Gastroesophageal sphincter (tissue), 4 donors: Measurements from ENCODE around the gene LRBA. TPM values are rescaled to one million over a fixed set of nuclear protein-coding genes. Genes with fewer than 3 reads are reported as not detected.

ENCODE experiments used
- ATAC-seq: fragments of 150-250 bp; one replicate; pipeline ENCODE4 v1.9.1; 2016; ENCODE audit warnings: mild to moderate bottlenecking, moderate library complexity
- H3K27ac ChIP-seq, 4 donors: fragments of 200-600 bp; sonication (generic) in 3 of 4; 1 replicate in 3 of 4; 2 replicates in 1 of 4; pipeline ENCODE4 v1.5.1; 2016 to 2019
- H3K27me3 ChIP-seq: fragments of 200-600 bp; sonication (generic); one replicate; pipeline ENCODE4 v1.5.1; 2019
- H3K36me3 ChIP-seq, 2 donors: fragments of 200-600 bp; sonication (generic); one replicate each; pipeline ENCODE4 v1.5.1; 2019; ENCODE audit warnings: control low read depth in 1 of 2
- H3K4me1 ChIP-seq, 3 donors: fragments of 200-600 bp; sonication (generic); 1 replicate in 2 of 3; 2 replicates in 1 of 3; pipeline ENCODE4 v1.5.1; 2016 to 2019; ENCODE audit warnings: control low read depth in 2 of 3
- H3K4me3 ChIP-seq, 2 donors: fragments of 200-600 bp; sonication (generic); one replicate each; pipeline ENCODE4 v1.5.1; 2019; ENCODE audit warnings: mild to moderate bottlenecking in 1 of 2, moderate library complexity in 1 of 2
- H3K9me3 ChIP-seq, 3 donors: fragments of 200-600 bp; sonication (generic); one replicate each; pipeline ENCODE4 v1.5.1; 2017 to 2019; ENCODE audit warnings: control low read depth in 2 of 3
- EP300 ChIP-seq: sonication (generic); formaldehyde crosslinking; IDR thresholded peaks from one replicate; pipeline ENCODE4 v1.6.1; 2017; ENCODE audit warnings: antibody characterized with exemption, mild to moderate bottlenecking
- POLR2A ChIP-seq, 2 donors: fragments of 450-650 bp; IDR thresholded peaks; one replicate each; pipeline ENCODE4 v1.6.1; 2017; ENCODE audit warnings: antibody characterized with exemption in 2 of 2, mild to moderate bottlenecking in 2 of 2, moderate library complexity in 1 of 2
- POLR2AphosphoS5 ChIP-seq: sonication (generic); formaldehyde crosslinking; IDR thresholded peaks from one replicate; pipeline ENCODE4 v1.6.1; 2017; ENCODE audit warnings: antibody characterized with exemption
- WGBS, 2 donors: methylation state at CpG; one replicate each; pipeline ENCODE4 v1.1.5; 2018; ENCODE audit warnings: low coverage in 1 of 2; 5-methylcytosine and 5-hydroxymethylcytosine counted together
- total RNA-seq, 4 donors: library from RNA; depleted of rRNA; stranded (reverse); fragments of >200 nt; gene quantifications; one replicate each; pipeline ENCODE4 v1.1.0, GENCODE V29; 2016
- TF ChIP-seq, protein P1 (sequence below), 4 experiments: fragments of 200-600 bp in 2 of 4; fragments of 450-650 bp in 2 of 4; sonication (generic) in 1 of 4; IDR thresholded peaks; one replicate each; pipeline ENCODE4 v1.5.1; 2017 to 2019; ENCODE audit warnings: antibody characterized with exemption in 4 of 4, mild to moderate bottlenecking in 2 of 4, moderate library complexity in 2 of 4

Gene LRBA
- total RNA-seq, 4 donors from 2014 or later = 18.4 to 35.0 (median 23.2) TPM

DNA sequence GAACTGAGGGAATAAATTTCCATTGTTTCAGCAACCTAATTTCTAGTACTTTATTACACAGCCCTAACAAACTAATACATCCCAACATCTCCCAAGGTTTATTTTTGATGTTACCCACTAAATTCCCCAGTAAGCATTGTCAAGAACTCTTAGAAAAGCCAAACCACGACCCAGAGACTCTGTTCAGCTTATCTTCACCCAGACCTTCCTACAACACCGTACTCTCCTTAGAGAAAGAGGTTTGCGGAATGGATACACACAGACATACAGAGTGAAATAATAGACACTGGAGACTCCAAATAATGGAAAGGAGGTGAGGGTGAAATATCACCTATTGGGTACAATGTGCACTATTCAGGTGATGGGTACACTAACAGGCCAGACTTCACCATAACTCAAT, 75.6 kb downstream of the LRBA start:
- 97 to 100% methylated on average over 3 of the region's 3 CpGs for WGBS, 2 donors
- peaks cover 0 to 3% (median 0%) of the 10 kb centered on the region in 3 donors for H3K4me1 ChIP-seq
- H3K9me3 ChIP-seq = no peaks in the 10 kb centered on the region
- H3K27me3 ChIP-seq = no peaks in the 10 kb centered on the region
- no peak overlapping the region for H3K27ac ChIP-seq
- TF ChIP-seq POLR2A (IDR thresholded peaks at IDR 0.05) (no peak), EP300 (no peak), POLR2AphosphoS5 (no peak)
- TF ChIP-seq, protein P1, sequence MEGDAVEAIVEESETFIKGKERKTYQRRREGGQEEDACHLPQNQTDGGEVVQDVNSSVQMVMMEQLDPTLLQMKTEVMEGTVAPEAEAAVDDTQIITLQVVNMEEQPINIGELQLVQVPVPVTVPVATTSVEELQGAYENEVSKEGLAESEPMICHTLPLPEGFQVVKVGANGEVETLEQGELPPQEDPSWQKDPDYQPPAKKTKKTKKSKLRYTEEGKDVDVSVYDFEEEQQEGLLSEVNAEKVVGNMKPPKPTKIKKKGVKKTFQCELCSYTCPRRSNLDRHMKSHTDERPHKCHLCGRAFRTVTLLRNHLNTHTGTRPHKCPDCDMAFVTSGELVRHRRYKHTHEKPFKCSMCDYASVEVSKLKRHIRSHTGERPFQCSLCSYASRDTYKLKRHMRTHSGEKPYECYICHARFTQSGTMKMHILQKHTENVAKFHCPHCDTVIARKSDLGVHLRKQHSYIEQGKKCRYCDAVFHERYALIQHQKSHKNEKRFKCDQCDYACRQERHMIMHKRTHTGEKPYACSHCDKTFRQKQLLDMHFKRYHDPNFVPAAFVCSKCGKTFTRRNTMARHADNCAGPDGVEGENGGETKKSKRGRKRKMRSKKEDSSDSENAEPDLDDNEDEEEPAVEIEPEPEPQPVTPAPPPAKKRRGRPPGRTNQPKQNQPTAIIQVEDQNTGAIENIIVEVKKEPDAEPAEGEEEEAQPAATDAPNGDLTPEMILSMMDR (IDR thresholded peaks at IDR 0.05) = no peak
- ATAC-seq = no peak
- no peak overlapping the region for H3K4me3 ChIP-seq
- no peaks in the 10 kb centered on the region for H3K36me3 ChIP-seq

GRCh38 chr4:150938873-150939499, 76.1 kb downstream of the LRBA start:
- ATAC-seq = no peak
- no peaks in the 10 kb centered on the region for H3K9me3 ChIP-seq
- H3K27ac ChIP-seq = no peak overlapping the region
- H3K27me3 ChIP-seq = no peaks in the 10 kb centered on the region
- peaks cover 0 to 3% (median 0%) of the 10 kb centered on the region in 3 donors for H3K4me1 ChIP-seq
- no peaks in the 10 kb centered on the region for H3K36me3 ChIP-seq
- H3K4me3 ChIP-seq = no peak overlapping the region
- TF ChIP-seq POLR2AphosphoS5 = no peak
- TF ChIP-seq POLR2A (IDR thresholded peaks at IDR 0.05) = no peak
- TF ChIP-seq, protein P1 (IDR thresholded peaks at IDR 0.05) = no peak
- TF ChIP-seq EP300 = no peak
- 64 to 67% methylated on average over 1 of the region's 1 CpG for WGBS, 2 donors

DNA sequence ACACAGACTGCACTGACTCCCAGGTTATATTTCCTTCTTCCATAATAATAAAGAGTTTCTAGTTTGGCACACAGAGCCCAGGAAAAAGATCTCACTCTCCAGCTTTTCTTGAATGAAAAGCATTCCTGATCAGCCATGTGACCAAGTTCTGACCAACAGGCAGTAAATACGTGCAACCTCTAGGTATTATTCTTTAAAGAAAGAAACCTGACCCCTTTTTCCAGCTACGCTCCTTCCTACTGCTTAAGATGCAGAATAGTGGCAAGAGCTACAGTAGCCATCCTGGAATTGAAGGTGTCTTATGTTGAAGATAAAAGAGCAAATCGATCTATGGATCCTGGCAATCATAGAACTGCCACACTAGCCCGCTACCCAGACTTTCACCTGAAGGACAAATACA, 76.7 kb downstream of the LRBA start:
- no peak for TF ChIP-seq POLR2AphosphoS5
- TF ChIP-seq EP300 = no peak
- no peak for TF ChIP-seq POLR2A (IDR thresholded peaks at IDR 0.05)
- TF ChIP-seq, protein P1 (IDR thresholded peaks at IDR 0.05) = no peak

GRCh38 chr4:150934022-150934421, 81.1 kb downstream of the LRBA start:
- 7 to 14% methylated on average over 1 of the region's 1 CpG for WGBS, 2 donors
- Histone ChIP-seq H3K27me3 (no peaks in the 10 kb centered on the region), H3K4me3 (no peak overlapping the region), H3K36me3 (no peaks in the 10 kb centered on the region), H3K4me1 (peaks cover 0 to 3% (median 0%) of the 10 kb centered on the region in 3 donors), H3K9me3 (no peaks in the 10 kb centered on the region), H3K27ac (no peak overlapping the region)
- no peak for ATAC-seq
- TF ChIP-seq POLR2AphosphoS5 (no peak), POLR2A (IDR thresholded peaks at IDR 0.05) (no peak), EP300 (no peak)
- TF ChIP-seq, protein P1 (IDR thresholded peaks at IDR 0.05) = no peak

More for the DNA sequence above, 76.7 kb downstream of the LRBA start:
- Histone ChIP-seq H3K27me3 (no peaks in the 10 kb centered on the region), H3K9me3 (no peaks in the 10 kb centered on the region), H3K27ac (no peak overlapping the region), H3K4me1 (peaks cover 0 to 3% (median 0%) of the 10 kb centered on the region in 3 donors), H3K4me3 (no peak overlapping the region), H3K36me3 (no peaks in the 10 kb centered on the region)
- WGBS, 2 donors = 76 to 87% methylated on average over 4 of the region's 4 CpGs
- no peak for ATAC-seq

- H3K9me3 ChIP-seq = no peaks in the 10 kb centered on the region
- H3K36me3 ChIP-seq = peaks cover 0 to 6% of the 10 kb centered on the region in 2 donors
- ATAC-seq = no peak
- H3K4me3 ChIP-seq = no peak overlapping the region
- H3K27ac ChIP-seq = no peak overlapping the region
- 83 to 100% methylated on average over 1 to 2 of the region's 2 CpGs for WGBS, 2 donors
- TF ChIP-seq, protein P1 (IDR thresholded peaks at IDR 0.05) = no peak
- TF ChIP-seq EP300 = no peak
- no peak for TF ChIP-seq POLR2A (IDR thresholded peaks at IDR 0.05)
- no peak for TF ChIP-seq POLR2AphosphoS5
- H3K4me1 ChIP-seq = peaks cover 0 to 3% (median 0%) of the 10 kb centered on the region in 3 donors
- no peaks in the 10 kb centered on the region for H3K27me3 ChIP-seq
These were observed 83.3 kb downstream of the LRBA start for GRCh38 chr4:150931796-150932195.
